Activated CD8-positive, alpha-beta memory T cell treated with anti-CD3 and anti-CD28 coated beads, Interleukin-2, amount 50 U/mL, for 24 hours (primary cell): ENCODE results near the gene FLII.
A peak's percentile ranks its signal among the peaks of the same experiment; 100 is the strongest.

Experiments
- DNase-seq: peaks from one replicate; pipeline ENCODE4 v3.0.0-alpha.2; 2020; ENCODE audit errors: extremely low read depth

FLII gene

DNA sequence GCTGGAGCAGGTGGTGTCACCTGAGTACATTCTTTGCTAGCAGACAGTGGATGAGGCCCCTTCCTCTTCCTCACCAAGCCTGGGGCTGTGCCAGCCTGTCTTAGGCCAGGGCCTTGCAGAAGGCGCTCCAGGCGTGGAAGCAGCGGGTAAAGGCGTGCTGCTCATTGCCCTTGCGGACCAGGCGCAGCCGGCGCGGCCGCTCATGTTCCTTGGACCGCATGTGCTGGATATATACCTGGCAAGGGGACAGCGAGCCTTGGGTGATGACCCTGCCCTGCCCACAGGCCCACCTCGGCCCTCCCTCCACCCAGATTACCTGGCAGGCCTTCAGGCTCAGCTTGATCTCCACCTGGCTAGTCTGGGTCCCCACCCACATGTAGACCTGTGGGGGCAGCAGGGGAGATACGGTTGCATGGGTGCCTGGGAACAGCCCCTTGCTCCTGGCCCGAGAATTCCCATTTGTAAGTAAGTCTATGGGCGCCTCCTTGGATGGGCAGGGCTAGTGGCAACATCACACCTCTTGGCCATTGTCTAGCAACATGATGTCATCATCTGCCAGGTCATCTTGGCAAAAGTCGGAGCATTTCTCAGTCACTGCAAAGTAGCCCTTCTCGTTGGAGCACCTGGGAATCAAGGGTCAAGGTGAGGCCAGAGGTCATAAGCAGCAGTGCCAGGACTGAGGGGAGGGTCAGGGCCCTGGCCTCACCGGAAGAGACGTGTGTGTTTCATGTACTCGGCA is 13.3 kb downstream of the FLII start:
- no peak for DNase-seq

DNA sequence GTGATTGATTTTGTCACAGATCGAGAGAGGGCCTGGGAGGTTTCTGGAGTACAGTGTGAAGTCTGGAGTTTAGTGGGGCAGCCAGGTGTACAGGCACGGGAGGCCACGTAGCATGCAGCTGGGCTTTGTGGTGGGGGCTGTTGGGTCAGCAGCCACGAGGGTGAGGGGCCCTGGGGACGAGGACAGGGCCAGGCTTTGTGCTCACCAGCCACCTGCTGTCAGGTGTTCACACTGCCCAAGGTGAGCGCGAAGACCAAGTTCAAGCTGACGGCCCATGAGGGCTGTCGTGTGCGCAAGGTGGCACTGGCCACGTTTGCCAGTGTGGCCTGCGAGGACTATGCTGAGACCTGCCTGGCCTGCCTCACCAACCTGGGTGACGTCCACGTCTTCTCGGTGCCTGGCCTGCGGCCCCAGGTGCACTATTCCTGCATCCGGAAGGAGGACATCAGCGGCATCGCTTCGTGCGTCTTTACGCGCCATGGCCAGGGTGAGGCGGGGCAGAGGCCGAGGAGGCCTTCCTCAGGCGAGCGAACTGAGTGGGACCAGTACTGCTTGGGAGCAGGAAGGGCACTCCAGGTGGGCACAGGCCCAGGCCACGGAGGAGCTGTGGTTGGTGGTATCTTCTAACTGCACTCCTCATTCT is 17.2 kb downstream of the FLII start:
- DNase-seq = no peak

DNA sequence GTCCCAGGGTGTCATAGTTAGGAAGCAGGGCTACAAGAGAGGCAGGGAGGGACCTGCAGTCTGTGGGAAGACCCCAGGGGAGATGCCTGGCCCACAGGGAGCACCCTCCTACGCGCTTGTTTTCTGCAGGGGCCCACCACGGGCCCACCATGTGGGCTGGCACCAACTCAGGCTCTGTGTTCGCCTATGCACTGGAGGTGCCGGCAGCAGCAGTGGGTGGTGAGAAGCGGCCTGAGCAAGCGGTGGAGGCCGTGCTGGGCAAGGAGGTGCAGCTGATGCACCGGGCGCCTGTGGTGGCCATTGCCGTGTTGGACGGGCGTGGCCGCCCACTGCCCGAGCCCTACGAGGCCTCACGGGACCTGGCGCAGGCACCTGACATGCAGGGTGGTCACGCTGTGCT is 18.1 kb downstream of the FLII start:
- DNase-seq = no peak

DNA sequence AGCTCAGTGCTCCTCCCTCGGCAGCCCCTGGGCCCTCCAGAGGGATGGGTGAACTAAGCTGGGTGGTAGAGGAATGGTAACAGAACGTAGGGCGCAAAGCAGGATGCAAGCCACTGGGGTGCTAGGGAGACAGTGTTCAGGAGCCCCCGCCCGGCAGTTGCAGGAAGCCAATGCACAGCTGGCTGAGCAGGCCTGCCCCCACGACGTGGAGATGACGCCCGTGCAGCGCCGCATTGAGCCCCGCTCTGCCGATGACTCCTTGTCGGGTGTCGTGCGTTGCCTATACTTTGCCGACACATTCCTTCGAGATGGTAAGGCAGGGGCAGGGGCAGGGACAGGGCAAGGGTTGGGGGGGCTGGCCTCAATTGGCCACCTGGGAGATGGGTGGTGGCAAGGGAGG is 20.2 kb downstream of the FLII start:
- DNase-seq = no peak

DNA sequence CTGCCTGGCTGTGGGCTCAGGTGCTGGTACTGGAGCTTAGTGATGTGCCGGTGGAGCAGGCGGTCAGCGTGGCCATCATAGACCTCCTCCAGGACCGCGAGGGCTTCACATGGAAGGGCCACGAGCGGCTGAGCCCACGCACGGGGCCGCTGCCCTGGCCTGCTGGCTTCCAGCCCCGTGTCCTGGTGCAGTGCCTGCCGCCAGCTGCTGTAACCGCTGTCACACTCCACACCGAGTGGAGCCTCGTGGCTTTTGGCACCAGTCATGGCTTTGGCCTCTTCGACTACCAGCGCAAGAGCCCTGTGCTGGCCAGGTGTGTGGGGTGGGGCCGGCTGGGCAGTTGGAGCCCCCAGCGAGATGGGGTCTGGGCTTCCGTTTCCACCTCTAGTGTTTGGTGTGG is 21.1 kb downstream of the FLII start:
- no peak for DNase-seq

DNA sequence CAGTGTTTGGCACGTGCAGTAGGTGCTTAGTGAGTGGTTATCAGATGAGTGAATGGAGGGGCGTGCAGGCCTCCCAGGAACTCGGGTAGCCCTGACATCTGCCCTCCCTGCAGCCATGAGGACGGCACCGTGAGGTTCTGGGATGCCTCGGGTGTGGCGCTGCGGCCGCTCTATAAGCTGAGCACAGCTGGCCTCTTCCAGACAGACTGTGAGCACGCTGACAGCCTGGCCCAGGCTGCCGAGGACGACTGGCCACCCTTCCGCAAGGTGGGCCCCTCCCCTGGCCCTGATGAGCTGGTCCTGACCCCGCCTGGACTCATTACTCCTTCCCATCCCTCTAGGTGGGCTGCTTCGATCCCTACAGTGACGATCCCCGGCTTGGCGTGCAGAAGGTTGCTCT is 22.0 kb downstream of the FLII start:
- no peak for DNase-seq

DNA sequence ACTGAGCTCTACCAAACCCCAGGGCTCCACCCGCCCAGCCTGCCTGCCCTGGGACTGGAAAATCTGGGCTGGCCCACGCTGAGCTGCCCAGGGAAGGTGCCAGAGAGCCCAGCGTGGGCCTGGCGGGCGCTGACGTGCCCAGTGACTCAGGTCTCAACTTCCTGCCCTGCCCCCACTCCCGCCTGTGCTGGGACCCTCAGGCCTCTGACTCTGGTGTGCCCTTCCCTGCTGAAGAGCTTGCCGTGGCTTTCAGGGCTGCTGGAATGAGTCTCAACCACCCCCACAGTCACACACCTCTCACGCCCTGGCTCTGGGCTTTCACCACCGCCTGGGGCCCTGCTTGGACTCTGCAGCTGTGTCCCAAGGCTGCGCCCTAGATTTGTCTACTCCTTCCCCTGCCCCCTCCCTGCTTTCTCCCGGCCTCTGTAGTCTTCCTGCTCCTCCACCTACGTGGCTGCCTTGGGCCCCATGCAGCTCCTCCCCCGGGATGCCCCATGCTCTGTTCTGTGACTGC is 22.7 kb downstream of the FLII start:
- no peak for DNase-seq

DNA sequence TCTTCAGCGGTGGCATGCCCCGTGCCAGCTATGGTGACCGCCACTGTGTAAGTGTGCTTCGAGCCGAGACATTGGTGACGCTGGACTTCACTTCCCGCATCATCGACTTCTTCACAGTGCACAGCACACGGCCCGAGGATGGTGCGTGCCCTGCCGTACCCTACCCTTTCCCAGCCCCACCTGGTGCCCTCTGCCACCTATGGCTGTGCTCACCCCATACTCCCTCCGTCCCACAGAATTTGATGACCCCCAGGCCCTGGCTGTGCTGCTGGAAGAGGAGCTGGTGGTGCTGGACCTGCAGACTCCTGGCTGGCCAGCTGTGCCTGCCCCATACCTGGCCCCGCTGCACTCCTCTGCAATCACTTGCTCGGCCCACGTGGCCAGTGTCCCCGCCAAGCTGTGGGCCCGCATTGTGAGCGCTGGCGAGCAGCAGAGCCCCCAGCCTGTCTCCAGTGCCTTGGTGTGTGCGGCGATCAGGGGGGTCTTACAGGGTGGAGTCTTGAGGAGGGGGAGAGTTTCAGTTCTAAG is 23.6 kb downstream of the FLII start:
- no peak for DNase-seq

DNA sequence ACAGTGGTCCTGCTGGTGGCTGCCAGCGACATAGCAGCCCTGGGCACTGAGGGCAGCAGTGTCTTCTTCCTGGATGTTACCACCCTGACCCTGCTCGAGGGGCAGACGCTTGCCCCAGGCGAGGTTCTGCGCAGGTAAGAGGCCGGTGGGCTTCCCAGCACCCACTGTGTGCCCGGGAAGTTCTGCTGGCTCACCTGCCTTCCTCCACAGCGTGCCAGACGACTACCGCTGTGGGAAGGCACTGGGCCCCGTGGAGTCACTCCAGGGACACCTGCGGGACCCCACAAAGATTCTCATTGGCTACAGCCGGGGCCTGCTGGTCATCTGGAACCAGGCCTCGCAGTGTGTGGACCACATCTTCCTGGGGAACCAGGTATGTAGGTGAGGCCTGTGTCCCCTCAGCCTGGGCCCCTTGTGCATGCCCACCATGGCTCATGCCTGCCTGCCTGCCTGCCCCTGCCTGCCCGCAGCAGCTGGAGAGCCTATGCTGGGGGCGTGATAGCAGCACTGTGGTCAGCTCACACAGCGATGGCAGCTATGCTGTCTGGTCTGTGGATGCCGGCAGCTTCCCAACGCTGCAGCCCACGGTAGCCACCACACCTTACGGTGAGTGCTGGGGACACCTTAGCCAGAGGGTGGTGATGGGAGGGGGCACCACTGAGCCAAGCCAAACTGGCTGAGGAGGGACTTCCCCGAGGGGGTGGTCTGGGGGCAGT is 24.6 kb downstream of the FLII start:
- no peak for DNase-seq

DNA sequence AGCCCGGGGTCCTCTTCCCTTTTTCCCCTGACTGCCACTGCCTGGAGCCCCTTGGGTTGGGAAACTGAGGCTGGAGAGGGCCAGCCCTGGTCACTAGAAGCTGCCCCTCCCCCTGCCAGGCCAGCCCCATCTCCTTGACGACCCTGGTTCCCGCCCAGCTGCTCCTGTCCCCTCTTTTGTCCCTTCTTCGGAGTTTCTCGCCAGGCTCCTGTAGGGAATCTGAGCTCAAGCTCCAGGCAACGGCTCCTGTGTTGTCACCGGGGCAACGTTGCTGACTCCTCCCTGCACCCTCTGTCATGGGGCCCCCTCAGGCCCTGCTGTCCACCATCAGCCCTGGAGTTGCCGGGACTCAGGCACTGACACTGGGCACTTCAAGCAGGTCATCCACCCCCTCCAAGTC is 27.4 kb downstream of the FLII start:
- DNase-seq = no peak

DNA sequence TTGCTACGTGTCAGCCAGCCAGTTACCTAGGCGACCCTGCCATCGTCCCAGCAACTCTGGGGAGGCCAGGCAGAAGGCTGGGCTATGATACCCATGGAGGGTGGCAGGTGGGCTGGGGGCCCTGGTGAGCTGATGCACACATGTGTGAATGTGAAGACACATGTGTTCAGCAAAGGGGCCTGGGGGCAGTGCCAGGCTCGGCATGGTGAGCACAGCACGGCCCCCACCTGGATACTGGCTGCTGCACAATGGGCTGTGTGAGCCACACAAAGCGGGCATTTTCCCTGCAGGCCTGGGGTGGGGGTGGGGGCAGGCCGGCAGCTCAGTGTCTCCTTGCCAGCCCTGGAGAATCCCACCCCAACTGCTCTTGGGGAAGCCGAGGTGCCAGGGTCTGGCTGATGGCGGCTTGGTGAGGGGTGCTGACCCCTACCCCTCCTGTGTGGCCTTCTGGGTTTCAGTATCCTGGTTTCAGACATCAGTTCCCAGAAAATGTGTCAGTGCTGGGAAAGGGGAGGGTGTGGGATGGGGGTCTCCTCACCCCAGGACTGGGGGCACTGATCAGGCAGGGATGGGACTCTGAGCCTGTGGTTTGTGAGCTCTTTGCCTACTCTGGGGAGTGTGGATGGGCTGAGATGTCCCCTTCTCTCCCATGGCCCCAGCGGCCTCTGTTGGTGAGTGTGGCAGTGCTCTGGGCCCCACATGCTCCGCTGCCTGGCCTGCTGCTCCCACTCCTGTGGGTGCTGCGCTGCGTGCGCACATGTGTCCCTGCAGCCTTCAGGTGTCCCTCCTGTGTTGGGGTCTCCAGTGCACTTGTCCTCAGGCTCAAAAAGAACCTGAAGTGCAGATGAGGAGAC is 28.0 kb downstream of the FLII start:
- no peak for DNase-seq

DNA sequence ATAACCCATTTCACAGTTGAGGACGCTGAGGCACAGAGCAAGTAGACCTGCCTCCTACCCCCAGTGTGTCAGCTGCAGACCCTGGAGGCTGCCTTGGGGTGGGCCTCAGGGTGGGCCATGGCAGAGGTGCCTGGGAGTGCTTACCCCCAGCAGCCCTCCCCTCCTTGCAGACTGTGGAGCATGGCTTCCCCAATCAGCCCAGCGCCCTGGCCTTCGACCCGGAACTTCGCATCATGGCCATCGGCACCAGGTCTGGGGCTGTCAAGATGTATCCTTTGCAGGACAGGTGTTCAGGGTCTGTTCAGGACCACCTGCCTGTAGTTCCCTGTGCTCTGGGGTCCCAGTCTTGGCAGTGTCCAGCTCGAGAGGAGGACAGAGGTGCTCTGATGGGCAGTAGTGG is 28.8 kb downstream of the FLII start:
- DNase-seq = no peak

DNA sequence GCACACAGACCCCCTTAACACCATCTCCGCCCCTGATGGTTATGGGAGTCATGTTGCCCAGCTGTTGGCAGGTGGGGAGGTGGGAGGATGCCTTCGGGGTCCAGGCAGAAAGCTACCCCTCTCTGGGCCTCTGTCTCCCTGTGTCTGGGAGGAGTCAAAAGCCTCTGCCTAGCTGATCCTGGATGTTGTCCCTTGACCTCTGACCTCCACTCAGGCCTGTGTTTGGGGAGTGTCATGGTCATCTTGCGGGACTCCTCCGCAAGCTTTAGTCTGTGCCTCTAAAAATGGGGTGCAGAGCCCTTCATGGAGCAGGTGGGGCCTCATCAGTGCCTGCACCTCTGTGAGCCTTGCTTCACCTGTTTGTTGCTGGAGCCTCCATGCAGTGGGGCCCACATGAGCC is 29.3 kb downstream of the FLII start:
- DNase-seq = no peak

DNA sequence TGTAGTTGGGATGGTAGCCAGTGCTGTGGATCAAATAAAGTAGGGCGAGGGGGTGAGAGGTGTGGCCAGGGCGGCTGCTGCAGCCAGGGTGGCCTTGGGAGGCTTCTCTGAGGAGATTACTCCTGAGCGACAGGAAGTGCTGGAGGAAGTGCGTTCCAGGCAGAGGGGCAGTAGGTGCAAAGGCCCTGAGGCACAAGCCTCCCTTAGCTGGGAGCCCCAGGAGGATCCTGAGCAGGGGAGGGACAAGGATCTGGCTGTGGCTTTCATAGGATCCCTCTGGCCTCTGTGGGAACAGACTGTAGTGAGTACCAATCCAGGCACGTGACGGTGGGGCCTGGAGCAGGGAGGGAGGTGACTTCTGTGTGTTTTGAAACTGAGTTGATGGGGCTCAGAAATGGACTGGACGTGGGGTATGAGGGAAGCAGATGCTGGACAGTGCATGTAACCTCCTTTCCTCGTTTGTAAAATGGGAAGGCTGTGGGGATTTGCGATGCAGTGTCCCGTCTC is 30.3 kb downstream of the FLII start:
- DNase-seq = no peak

DNA sequence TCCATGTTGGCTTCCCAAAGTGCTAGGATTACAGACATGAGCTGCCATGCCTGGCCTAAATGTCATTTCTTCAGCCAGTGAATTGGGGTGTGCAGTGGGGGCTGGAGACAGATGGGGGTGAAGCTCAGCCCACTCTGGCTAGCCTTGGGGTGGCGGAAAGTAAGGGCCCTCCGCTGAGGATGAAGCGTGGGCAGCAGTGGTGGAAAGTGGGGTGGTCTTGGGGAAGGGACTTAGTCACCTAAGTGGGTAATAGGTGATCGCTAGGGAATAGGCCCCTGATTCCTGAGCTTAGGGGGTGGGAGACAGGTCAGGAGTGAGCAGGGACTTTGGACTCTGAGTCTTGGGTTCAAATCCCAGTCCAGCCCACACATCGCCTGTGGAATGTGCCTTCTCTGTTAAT is 30.9 kb downstream of the FLII start:
- no peak for DNase-seq

DNA sequence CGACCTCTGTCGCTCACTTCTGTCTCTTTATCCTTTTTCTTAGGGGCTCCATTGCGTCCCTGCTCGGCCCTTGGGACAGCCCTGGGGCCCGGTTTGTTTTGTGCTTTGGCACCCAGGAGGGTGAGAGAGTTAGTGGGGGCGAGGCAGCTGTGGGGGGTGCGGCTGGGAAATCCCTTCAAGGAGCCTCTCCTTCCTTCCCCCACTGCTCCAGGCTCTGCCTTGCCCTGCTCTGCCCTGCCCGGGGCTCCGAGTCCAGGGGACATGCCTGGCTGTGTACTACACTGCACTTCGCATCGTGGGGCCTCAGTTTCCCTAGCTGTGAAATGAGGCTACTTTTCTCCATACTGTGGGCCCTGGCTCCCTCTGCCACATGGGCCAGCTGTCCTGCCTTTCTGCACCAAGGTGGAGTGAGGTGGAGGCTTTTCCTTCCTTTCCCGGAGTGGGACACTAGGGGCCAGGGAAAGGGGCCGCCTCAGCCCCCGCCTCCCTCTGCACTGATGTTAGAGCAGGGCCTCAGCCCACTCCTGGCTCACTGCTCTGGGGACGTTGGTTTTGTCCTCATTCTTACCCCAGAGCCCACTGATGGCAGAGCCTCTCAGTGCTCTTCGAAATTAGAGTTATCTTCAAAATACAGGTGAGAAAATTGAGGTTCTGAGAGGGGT is 32.1 kb downstream of the FLII start:
- no peak for DNase-seq

DNA sequence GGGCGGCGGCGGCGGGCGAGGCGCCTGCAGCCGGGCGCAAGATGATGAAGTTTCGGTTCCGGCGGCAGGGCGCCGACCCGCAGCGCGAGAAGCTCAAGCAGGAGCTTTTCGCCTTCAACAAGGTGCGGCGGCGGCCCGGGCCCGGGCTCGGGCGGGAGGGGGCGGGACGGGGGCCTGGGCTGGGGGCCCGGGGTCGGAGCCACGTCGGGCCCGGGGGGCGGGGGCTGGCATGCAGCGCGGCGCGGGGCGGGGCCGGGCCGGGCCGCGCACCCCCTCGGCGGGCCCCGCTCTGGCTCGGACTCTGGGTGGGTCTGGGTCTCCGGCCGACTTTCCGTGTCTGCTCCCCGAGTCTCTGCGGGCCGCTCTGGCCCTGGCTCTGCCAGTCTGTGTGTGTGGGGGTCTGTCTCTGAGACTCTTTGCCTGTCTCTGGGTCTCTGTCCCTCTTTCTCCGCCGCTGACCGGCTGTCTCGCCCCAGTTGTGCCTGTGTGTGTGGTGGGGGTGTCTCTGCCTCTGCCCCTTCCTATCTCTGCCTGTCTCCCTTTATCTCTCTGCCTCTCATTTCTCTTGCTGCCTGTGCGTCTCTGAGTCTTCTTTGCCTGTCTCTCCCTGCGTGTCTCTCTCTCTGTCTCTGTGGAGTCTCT is 32.8 kb downstream of the FLII start:
- no peak for DNase-seq

DNA sequence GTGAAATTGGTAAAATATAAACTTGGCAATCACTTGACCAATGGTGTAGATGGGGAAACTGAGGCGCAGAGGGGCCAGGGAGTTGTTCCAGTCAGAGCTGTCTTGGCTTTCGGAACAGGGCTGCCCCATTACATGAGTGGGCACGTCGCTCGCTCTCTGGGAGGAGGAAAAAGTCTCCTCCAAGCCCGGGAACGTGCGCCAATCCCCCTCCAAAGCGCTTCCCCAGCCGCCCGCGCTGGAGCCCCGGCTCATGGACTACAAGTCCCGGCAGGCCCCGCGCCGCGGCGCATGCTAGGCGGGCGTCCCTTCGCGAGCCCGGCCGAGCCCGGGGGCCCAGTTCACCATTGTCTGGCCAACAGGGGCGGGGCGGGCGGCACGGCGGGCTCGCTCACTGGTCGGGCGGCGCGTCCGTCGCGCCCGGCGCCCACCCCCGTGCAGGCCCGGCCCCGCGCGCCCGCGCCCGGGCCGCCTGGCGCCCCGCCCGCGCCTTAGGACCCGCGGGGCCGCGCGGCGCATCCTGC is 33.4 kb downstream of the FLII start, which contains the start of gene LLGL1:
TSS of gene LLGL1 (plus strand) at position 515 of the 521 bp plus-strand sequence. CDS start 48 bp downstream, outside the sequence.
- DNase-seq = peak; percentile 80

DNA sequence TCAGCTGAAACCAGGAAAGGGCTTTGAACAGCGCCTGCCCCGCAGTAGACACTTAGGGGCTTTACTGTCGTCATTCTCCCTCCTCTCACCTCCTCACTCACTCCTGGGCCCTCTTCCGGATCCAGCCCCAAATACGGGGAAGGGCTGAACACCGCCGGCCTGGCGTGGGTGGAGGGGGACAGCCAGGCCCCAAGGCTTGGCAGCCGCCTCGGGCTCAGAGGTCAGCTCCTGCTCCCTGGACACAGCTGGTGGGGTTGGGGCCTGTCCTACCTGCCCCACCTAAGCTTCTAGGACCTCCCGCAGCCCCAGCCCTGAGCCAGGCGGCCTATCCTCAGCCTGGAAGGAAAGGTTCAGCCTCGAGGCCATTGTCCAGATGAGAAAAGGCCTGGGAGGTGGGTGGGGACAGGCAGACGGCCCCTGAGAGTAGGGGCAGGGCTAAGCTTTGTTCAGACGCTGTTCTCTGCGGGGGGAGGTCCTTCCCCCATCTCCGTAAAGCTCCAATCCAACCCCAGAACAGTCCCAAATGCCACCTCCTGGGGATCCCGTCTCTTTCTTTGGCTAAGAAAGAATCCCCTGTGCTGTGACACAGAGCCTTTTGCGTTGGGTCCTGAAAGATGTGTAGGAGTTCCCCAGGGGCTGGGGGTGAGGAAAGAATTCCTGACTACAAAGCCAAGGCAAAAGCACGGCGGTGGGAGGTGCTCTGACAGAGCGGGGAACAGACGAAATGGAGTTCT is 34.0 kb downstream of the FLII start:
- DNase-seq = no peak

DNA sequence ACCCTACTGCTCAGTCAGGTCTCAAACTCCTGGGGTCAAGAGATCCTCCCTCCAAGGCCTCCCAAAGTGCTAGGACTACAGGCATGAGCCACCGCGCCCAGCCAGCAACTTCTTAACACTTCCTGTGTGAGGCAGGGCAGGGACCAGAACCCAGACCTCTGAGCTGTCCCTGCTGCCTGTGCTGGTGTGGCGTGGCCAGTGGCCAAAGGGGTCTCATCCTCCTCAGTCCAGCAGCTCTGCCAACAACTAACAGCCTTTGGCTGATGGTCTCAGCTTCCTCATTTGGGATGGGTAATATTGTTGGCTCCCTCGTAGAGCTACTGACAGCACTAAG is 34.5 kb downstream of the FLII start:
- DNase-seq = no peak
